HG02938 (cell line): ENCODE measurements around the gene FAM184B.
"Not testable (repeated sequence)": the region's sequence is repeated elsewhere in the genome, so short reads cannot be mapped to it uniquely, and the experiment has no call there.

ENCODE experiments used
- ATAC-seq: cut with Tn5 transposase; IDR thresholded peaks from one replicate; pipeline ENCODE4 v1.9.1; 2021; ENCODE audit warnings: mild to moderate bottlenecking, moderate library complexity; ENCODE audit not compliant: unreplicated experiment

Gene FAM184B

GRCh38 chr4:17721496-17722355, 59.7 kb downstream of the FAM184B start:
- ATAC-seq = no peak

- ATAC-seq = no peak
Observed at GRCh38 chr4:17719106-17719505, 62.3 kb downstream of the FAM184B start.

- no peak for ATAC-seq
Observed at GRCh38 chr4:17718471-17718870, 63.0 kb downstream of the FAM184B start.

DNA sequence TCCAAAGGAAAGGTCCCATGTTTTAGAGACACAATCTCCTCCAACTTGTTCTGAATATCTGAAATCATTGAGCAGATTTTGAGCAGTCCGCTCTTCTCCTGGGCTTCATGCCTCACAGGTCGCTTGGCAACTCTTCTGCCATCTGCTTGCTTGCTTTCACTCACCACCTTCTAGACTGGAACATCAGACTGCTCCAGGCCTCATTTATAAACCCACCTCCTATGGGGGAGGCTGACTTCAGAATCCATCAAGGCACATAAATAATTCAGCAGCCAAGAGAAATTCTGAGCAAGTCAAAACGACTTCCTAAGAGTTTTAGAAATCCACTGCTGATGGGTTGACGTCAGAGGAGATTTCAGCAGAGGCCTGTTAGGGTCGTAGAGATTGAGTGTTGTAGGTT, 64.1 kb downstream of the FAM184B start:
- no peak for ATAC-seq

- ATAC-seq = no peak
Observed at GRCh38 chr4:17715511-17715910, 65.9 kb downstream of the FAM184B start.

GRCh38 chr4:17713779-17714178, 67.6 kb downstream of the FAM184B start:
- ATAC-seq = no peak

DNA sequence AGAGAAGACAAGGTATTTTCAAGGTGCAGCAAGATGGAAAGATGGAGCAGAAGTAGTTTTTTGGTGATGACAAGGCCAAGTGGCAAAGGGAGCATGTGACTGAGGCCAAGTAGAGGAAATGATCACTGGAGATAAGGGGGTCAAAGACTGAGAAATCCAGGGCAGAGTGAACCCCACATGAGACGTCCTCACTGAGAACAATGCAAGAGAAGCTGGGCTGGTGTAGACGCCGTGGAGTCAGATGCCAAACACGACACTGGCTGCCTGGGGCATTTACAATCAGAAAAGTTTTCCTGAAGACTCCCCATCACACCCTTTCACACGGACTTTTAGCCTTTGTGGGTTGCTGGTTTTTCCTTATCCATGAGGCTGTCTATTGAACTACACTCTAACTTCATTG, 69.3 kb downstream of the FAM184B start:
- no peak for ATAC-seq

DNA sequence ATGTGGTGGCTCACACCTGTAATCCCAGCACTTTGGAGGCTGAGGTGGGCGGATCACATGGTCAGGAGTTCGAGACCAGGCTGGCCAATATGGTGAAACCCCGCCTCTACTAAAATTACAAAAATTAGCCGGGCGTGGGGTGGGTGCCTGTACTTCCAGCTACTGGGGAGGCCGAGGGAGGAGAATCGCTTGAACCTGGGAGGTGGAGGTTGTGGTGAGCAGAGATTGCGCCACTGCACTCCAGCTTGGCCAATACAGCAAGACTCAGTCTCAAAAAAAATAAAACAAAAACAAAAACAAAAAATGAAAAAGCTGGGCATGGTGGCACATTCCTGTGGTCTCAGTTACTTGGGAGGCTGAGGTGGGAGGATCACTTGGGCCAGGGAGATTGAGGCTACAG, 70.2 kb downstream of the FAM184B start:
- ATAC-seq = not testable (repeated sequence)

- no peak for ATAC-seq
Observed at GRCh38 chr4:17709763-17710068, 71.7 kb downstream of the FAM184B start.

- no peak for ATAC-seq
Observed at GRCh38 chr4:17708992-17709762, 72.2 kb downstream of the FAM184B start.

DNA sequence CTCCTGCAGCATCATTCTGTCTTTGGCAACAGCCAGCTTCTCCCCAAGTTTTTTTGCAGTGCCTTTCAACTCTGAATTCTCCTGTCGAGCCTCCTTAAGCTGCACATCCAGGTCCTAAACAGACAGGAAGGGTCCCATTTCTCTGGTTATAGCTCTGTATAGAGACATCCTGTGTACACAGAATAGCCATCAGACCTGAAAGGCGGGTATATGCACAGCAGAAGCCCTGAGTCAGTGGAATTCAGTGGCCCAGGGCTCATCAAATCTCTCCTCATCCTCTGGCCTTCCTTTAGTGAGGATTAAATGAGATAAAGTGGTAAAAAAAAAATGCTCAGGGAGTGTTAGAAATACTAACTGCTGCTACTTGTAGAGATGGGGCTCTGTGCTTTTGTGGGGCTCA, 73.8 kb downstream of the FAM184B start:
- ATAC-seq = no peak

- no peak for ATAC-seq
Observed at GRCh38 chr4:17705107-17705506, 76.3 kb downstream of the FAM184B start.

DNA sequence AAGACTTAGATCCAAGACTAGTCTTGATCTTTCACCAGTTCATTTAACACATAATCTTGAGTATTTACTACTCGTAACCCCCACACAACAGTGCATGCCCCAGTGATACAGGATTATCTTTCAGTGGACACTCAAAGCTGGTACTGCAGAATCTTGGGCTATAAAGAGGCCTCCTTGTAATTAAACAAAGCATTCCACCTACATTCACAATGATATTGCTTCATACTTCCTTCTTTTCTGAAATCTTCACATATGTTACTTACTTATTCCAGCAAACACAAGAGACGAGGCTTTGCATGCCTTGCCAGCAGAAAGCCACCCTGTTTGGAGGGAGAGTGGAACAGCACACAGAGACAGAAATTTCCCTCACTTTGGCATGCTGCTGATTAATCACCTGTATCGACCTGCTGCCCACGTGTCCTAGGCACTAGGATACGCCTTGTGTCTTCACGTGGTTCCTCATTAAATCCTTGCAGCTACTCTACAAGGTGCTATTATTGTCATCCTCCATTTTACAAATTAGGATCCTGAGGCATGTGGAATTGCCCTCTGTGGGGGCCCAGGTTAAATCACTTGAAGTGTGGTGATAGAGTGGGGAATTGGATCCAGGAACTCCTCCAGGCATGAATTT, 77.3 kb downstream of the FAM184B start:
- ATAC-seq = no peak

DNA sequence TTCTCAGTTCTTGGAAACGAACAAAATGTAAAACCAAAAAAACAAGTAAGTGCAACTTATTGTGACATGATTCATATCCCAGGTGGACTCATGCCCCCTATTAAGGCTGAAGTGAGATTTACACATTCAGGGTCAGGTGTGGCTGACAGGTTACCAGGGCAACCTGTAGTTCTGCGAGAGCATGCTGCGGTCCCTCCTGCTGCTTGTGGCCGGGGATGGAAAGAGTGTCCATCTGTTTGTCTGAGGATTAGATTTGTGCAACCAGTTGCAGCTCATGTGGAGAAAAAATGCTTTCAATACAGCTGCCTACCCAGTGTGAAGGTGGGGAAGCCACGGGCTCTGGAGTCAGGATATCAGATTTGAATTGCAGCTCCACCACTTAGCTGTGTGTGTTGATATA, 78.8 kb downstream of the FAM184B start:
- ATAC-seq = no peak

- no peak for ATAC-seq
Observed at GRCh38 chr4:17701882-17702281, 79.5 kb downstream of the FAM184B start.

- no peak for ATAC-seq
Observed at GRCh38 chr4:17701138-17701839, 80.1 kb downstream of the FAM184B start.

DNA sequence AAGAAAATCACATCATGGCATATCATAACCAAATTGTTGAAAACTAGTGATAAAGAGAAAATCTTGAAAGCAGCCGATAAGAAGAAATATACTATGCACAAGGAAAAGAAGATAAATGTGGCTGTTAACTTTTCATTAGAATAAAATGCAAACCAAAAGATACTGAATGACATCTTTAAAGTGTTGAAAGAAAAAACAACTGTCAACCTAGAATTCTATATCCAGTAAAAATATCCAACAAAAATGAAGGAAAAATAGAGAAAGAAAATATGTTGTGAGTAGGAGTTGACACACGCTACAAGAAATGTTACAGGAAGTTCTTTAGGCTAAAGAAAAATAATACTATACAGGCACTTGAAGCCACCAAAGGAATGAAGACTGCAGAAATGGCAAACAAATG, 82.0 kb downstream of the FAM184B start:
- ATAC-seq = no peak

DNA sequence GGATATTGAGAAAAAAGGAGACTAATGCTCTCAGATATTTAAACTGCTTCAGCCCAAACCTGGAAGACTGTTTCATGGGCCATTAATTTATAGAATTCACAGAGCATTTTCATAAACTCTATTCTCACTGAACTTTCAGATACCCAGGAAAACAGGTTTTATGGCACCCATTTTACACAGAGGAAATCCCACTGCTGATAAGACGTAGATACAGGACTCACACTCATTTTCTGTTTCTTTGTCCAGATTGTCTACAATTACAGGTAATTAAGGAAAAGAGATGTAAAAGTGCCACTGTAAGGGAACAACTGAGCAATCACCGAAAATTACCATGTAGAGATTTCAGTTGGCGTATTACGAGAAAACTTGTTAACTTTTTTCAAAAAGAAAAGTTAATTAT, 83.3 kb downstream of the FAM184B start:
- ATAC-seq = no peak

GRCh38 chr4:17695341-17695740, 86.1 kb downstream of the FAM184B start:
- no peak for ATAC-seq

- no peak for ATAC-seq
Observed at GRCh38 chr4:17694552-17694951, 86.9 kb downstream of the FAM184B start.

DNA sequence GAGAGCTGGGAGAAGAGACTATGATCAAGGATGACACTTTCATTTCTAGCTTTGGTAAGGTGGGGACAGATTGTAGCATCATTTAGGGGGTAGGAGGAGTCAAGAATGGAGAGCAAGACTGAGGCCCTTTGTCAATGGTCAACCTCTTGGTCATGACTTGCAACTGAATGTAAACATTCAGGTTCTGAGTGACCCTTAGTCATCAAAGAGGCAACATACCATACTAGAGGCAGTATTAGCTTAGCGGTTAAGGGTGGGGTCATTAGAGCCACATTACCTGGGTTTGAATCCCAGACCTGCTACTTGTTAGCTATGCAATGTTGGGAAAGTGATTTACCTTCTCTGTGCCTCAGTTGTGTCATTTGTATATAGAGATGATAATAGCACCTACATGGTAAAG, 90.5 kb downstream of the FAM184B start:
- no peak for ATAC-seq
